ENCODE data around the gene COBL.

DNA sequence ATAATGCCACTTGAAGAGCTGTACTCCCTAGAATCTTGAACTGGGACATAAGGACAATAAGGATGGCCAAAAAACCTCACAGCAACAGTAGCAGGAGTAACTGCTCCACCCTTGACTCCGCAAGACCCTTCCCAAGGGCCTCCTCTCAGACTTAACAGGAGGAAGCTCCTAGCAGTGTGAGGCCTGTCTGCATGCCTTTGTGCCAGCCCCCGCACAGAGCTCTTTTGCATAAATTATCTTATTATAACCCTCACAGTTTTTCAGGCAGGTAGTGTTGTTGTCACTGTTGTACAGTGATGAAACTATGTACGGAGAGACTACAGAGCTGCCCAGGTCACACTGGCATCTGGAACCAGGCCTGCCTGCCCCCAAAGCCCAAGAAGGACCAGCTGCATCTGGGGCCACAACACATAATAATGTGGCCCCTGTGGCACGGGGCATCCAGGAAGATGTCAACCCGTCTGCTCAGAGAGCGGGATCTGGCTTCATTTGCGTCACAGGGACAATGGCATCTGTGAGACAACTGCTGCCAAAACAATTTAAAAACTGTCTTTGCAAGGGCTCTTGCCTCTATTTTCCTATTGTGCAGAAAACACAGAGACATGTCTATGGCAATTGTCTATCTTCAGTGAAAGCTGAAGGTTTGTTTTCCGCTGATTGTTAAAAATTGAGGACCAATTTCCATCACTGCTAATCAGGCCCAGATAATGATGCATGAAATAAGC is 284.7 kb downstream of the COBL start:
- TF ChIP-seq CTCF (IDR thresholded peaks at IDR 0.05): no peak
- TF ChIP-seq POLR2A (IDR thresholded peaks at IDR 0.05): no peak
